ENCODE results near the gene LRRC55.
"Not testable (repeated sequence)": the region's sequence is repeated elsewhere in the genome, so short reads cannot be mapped to it uniquely, and the experiment has no call there.

The LRRC55 gene

GRCh38 chr11:57162179-57162898 is 19.4 kb upstream of the LRRC55 start:
- DNase-seq, result no peak

GRCh38 chr11:57163160-57163868 is 18.4 kb upstream of the LRRC55 start:
- DNase-seq, result peak; percentile 87

GRCh38 chr11:57164317-57164716 is 17.4 kb upstream of the LRRC55 start:
- DNase-seq, result peak; percentile 29

GRCh38 chr11:57167125-57167846 is 14.5 kb upstream of the LRRC55 start:
- DNase-seq, result no peak

DNA sequence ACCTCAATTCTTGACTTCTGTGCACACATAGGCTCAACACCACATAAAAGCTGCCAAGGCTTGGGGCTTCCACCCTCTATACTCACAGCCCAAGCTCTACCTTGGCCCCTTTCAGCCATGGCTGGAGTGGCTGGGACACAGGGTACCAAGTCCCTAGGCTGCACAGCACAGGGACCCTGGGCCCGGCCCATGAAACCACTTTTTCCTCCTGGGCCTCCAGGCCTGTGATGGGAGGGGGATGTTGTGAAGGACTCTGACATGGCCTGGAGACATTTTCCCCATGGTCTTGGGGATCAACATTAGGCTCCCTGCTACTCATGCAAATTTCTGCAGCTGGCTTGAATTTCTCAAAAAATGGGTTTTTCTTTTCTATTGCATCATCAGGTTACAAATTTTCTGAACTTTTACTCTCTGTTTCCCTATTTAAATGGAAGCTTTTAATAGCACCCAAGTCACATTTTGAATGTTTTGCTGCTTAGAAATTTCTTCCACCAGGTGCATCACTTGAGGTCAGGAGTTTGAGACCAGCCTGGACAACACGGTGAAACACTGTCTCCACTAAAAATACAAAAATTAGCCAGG is 11.9 kb upstream of the LRRC55 start:
- DNase-seq, result not testable (repeated sequence)

- no peak for DNase-seq
Measured at GRCh38 chr11:57172031-57172430, 9.7 kb upstream of the LRRC55 start.

DNA sequence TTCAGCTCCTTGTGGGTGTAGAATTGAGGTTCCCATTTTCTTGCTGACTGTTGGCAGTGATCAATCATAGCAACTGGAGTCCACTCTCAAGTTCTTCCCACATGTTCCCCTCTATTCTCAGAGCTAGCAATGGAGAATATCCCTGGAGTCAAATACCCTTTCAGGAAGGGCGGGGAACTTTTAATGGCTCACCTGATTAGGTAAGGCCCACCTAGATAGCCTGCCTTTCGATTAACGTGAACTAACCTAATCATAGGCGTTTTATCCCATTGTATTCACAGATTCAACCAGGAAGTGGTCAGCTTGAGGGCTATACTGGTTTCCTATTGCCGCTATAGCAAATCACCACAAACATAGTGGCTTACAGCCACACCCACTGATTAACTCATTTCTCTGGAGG is 7.1 kb upstream of the LRRC55 start:
- DNase-seq, result no peak

- no peak for DNase-seq
Measured at GRCh38 chr11:57175478-57175877, 6.3 kb upstream of the LRRC55 start.

GRCh38 chr11:57178334-57178733 is 3.4 kb upstream of the LRRC55 start:
- DNase-seq, result no peak

GRCh38 chr11:57179681-57180080 is 2.1 kb upstream of the LRRC55 start:
- DNase-seq, result no peak

DNA sequence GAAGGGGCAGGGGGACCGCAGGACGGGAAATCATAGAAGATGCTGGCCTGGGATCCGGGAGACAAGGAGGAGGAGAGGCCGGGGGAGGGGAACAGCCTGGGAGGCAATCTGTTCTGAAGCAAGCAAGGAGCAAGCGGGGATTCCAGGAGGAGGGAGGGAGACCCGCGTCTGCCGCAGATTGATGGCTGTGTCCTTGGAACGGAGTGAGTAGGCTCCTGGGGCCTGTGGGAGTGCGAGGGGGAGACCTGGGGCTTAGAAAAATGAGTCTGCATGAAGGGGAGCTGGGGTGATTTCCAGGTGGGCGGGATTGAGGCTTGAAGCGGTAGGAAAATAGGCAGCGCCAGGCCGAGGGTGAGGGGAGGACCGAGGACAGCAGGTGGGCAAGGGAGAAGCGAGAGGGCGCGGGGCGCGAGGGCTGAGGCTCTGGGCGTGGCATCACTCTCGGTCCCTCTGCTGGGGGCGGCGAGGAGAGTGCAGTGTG is 1.6 kb upstream of the LRRC55 start:
- DNase-seq, result no peak

DNA sequence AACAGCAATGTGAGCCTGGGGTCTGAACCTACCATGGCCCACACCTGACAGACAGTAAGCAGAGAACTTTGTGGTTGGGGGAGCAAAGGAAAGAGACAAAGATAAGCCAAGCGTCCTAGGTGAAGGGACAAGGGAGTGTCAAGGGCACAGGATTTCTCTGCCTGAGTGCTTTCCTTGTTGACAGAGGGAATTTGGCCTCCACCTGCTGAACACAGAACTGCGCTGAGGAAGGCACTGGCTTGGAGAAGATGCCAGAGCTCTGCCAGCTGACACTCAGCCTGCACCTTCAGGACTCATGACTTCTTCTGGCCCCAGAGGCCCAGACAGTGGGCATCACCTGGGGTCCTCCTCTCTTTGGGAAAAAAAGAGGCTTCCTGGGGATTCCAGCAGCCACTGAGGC is 789 bp upstream of the LRRC55 start:
- DNase-seq, result no peak

GRCh38 chr11:57182896-57183295 is 1.1 kb downstream of the LRRC55 start:
- no peak for DNase-seq

- no peak for DNase-seq
Measured at GRCh38 chr11:57190548-57190947, 8.8 kb downstream of the LRRC55 start.

GRCh38 chr11:57191311-57192219 is 9.8 kb downstream of the LRRC55 start:
- no peak for DNase-seq

DNA sequence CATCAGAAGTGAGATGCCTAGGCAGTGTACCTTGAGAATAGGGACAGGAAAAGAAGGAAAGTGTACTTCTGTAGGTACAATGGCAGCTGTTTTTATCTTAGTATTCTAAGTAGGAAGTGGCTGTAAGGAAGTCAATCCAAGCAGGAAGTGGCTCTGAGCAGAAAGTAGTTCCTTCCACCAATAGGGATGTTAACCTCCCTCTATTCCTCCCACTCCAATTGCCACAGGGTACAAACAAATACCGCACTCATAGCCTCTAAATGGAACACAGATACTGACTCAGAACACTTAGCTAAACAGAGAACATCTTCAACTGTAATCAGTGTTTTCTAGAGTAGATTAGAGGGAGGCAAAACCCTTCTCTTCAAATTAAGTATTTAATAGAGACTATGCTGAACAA is 10.6 kb downstream of the LRRC55 start:
- no peak for DNase-seq

GRCh38 chr11:57196596-57196995 is 14.8 kb downstream of the LRRC55 start:
- DNase-seq, result no peak

DNA sequence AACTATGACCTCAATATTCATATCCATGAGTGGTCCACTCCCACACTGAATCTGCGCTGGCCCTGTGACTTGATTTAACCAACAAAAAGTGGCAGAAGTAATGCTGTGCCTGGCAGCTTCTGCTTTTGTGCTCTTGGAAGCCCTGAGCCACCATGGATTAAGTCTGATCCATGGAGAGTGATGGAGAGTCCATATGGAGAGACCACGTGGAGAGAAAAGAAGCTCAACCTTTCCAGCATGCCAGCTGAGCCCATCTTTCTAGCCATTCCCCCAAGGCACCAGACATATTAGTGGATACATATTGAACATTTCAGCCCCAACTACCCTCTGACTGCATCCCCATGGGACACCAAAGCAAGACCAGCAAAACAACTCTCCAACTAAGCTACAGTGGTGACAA is 16.0 kb downstream of the LRRC55 start:
- DNase-seq, result no peak

DNA sequence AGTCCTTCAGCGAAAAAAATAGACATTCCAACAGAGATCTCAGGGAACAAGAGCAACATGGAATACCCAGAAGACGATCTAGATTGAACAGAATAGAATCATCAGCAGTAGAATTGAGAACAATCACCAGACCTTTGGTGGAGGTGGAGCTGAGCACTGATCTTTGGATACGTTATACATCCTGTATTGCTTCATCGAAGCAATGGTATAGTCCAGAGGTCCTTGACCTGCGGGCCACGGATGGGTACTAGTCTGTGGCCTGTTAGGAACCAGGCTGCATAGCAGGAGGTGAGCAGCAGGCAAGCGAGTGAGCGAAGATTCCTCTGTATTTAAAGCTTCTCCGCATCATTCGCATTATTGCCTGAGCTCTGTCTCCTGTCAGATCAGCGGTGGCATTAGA is 17.6 kb downstream of the LRRC55 start:
- DNase-seq, result no peak

GRCh38 chr11:57200917-57201316 is 19.2 kb downstream of the LRRC55 start:
- DNase-seq, result no peak

DNA sequence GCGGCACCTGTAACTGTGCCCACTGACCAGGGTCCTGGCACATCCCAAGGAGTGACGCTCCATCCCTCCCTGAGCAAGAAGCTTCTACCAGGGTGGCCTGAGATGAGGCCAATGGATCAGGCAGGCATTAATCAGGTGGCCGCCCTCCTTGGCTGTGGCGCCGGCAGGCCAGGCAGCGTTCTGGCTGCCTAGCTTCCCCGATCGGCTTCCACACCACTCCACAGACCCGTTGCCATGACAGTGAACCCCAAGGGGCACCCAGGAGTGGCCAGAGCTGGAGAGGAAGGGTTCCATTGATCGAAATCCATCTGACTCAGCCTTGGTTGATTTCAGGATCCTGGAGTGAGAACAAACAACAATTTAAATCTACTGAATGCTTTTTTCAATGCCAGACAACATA is 20.5 kb downstream of the LRRC55 start:
- no peak for DNase-seq

DNA sequence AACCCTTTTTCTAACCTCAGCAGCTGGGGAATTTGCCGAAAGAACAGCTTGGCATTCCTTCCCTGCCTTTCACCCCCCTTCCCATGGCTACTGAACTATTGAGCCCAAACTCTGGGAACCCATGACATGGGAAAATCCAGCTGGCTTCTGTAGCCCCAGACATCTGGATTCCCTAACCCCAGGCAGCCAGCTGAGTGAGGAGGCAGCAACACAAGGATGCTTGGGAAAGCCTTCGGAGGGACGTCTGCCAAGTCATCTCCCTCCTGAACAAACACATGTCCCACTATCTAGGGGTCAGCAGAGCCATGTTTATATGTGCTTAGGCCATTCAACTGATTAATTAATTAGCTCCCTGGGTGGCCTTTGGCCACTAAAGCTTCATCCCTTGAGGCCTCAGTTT is 21.6 kb downstream of the LRRC55 start:
- no peak for DNase-seq

All from NCI-H1694 treated with DMSO at 0.1 percent for 48 hours (cell line).